H1 (cell line): ENCODE measurements around the gene FOSL2. TPM values are rescaled to one million over a fixed set of nuclear protein-coding genes. Genes with fewer than 3 reads are reported as not detected.

Source experiments
- CTBP2 ChIP-seq: IDR thresholded peaks from 2 replicates; pipeline ENCODE4 v1.7.0; 2011; ENCODE audit warnings: borderline replicate concordance, mild to moderate bottlenecking, moderate library complexity, mixed read lengths, low read length; ENCODE audit not compliant: insufficient read depth, insufficient read length
- SP1 ChIP-seq: IDR thresholded peaks from 2 replicates; pipeline ENCODE4 v1.6.1; 2011; ENCODE audit warnings: low read depth, low read length
- SRF ChIP-seq: IDR thresholded peaks from 2 replicates; pipeline ENCODE4 v1.6.1; 2011; ENCODE audit warnings: mild to moderate bottlenecking, low read depth, low read length, moderate library complexity
- TAF1 ChIP-seq: IDR thresholded peaks from 2 replicates; pipeline ENCODE4 v1.6.1; 2011; ENCODE audit warnings: mild to moderate bottlenecking, low read depth, low read length
- polyA plus RNA-seq, 7 experiments: library from polyadenylated mRNA; depleted of rRNA in 3 of 7; stranded (reverse) in 5 of 7; unstranded in 2 of 7; fragments of >200 nt in 5 of 7; fragments of 200-250 nt in 2 of 7; gene quantifications; 1 replicate in 5 of 7; 2 replicates in 1 of 7; 4 replicates in 1 of 7; pipeline versions ENCODE4 v1.2.1 to v1.2.3, GENCODE V29; 2011 to 2013; ENCODE audit warnings: missing spikeins in 2 of 7, mixed read lengths in 2 of 7
- total RNA-seq: library from RNA; stranded (reverse); fragmentation: NEBNext Ultra II Directional; extraction: Animal tissue kit (Norgen Biotek cat#: 25700); gene quantifications from 2 replicates; pipeline ENCODE4 v1.2.1, GENCODE V29; 2021

The FOSL2 gene
- total and polyA plus RNA-seq, 2 of the 8 experiments (the other 6 are each of a cell fraction or from before 2014, with no cell fraction given): 1.5 to 4.5 TPM

GRCh38 chr2:28463893-28464292 lies 71.2 kb downstream of the FOSL2 start (continued):
- TF ChIP-seq SP1 (no peak), TAF1 (no peak), SRF (no peak), CTBP2 (no peak)
